Neural cell (in vitro differentiated cells): Measurements from ENCODE around the gene PHACTR4. TPM values are rescaled to one million over a fixed set of nuclear protein-coding genes. Genes with fewer than 3 reads are reported as not detected.
"Not testable (repeated sequence)": the region's sequence is repeated elsewhere in the genome, so short reads cannot be mapped to it uniquely, and the experiment has no call there.

Experiments used
- H2AFZ ChIP-seq: fragments of 200-600, 300-800 bp; sonication (generic), shearing (Covaris generic); 2 replicates; pipeline ENCODE4 v1.6.0; 2014; ENCODE audit warnings: low read depth, mild to moderate bottlenecking, antibody characterized with exemption, low read length, moderate library complexity
- H3F3A ChIP-seq: fragments of 200-600 bp; shearing (Covaris generic); 2 replicates; pipeline ENCODE4 v1.6.1; 2016; ENCODE audit warnings: mild to moderate bottlenecking, moderate library complexity, mixed read lengths, antibody characterized with exemption, low read length; ENCODE audit not compliant: insufficient read depth, poor library complexity, severe bottlenecking
- H3K27ac ChIP-seq: fragments of 200-600, 300-800 bp; sonication (generic), shearing (Covaris generic); 2 replicates; pipeline ENCODE4 v1.5.1; 2014; ENCODE audit warnings: mild to moderate bottlenecking, low read length, moderate library complexity
- H3K27me3 ChIP-seq: fragments of 300-800, 200-600 bp; sonication (generic), shearing (Covaris generic); 2 replicates; pipeline ENCODE4 v1.6.0; 2014; ENCODE audit warnings: mild to moderate bottlenecking, low read depth, low read length, moderate library complexity; ENCODE audit not compliant: insufficient read depth
- H3K36me3 ChIP-seq: fragments of 300-800, 200-600 bp; sonication (generic), shearing (Covaris generic); 2 replicates; pipeline ENCODE4 v1.5.1; 2014; ENCODE audit warnings: mild to moderate bottlenecking, antibody characterized with exemption, low read length, moderate library complexity; ENCODE audit not compliant: insufficient read depth
- H3K4me2 ChIP-seq: fragments of 300-800, 200-600 bp; sonication (generic), shearing (Covaris generic); 2 replicates; pipeline ENCODE4 v1.6.0; 2014; ENCODE audit warnings: mild to moderate bottlenecking, low read length
- H3K4me3 ChIP-seq: fragments of 300-800, 200-600 bp; sonication (generic), shearing (Covaris generic); 2 replicates; pipeline ENCODE4 v1.5.1; 2014; ENCODE audit warnings: mild to moderate bottlenecking, low read length, moderate library complexity
- H3K79me2 ChIP-seq: fragments of 200-600 bp; shearing (Covaris generic); replicated peaks from 2 replicates; pipeline ENCODE4 v1.6.0; 2014; ENCODE audit warnings: mild to moderate bottlenecking, low read length, moderate library complexity; ENCODE audit not compliant: insufficient read depth
- H3K9ac ChIP-seq: fragments of 300-800, 200-600 bp; sonication (generic), shearing (Covaris generic); 2 replicates; pipeline ENCODE4 v1.6.1; 2016; ENCODE audit warnings: mild to moderate bottlenecking, low read length, mixed read lengths
- H3K9me2 ChIP-seq: fragments of 200-600 bp; shearing (Covaris generic); 2 replicates; pipeline ENCODE4 v1.6.1; 2016; ENCODE audit warnings: mild to moderate bottlenecking, low read length, mixed read lengths; ENCODE audit not compliant: insufficient read depth
- H3K9me3 ChIP-seq: fragments of 200-600, 300-800 bp; sonication (generic), shearing (Covaris generic); 2 replicates; pipeline ENCODE4 v1.6.1; 2016; ENCODE audit warnings: mild to moderate bottlenecking, mixed run types, low read length, moderate library complexity, mixed read lengths
- H4K20me1 ChIP-seq: fragments of 200-600 bp; shearing (Covaris generic); 2 replicates; pipeline ENCODE4 v1.6.1; 2016; ENCODE audit warnings: mild to moderate bottlenecking, mixed run types; ENCODE audit not compliant: insufficient read depth
- CTCF ChIP-seq: fragments of 450-650 bp; IDR thresholded peaks from 2 replicates; pipeline ENCODE4 v1.5.1; 2014; ENCODE audit warnings: antibody characterized with exemption, mild to moderate bottlenecking, moderate library complexity; ENCODE audit not compliant: poor library complexity, severe bottlenecking
- EP300 ChIP-seq: fragments of 450-650 bp; conservative IDR thresholded peaks from 2 replicates; pipeline ENCODE4 v1.6.1; 2014; ENCODE audit warnings: antibody characterized with exemption, mild to moderate bottlenecking, moderate library complexity; ENCODE audit not compliant: poor library complexity, severe bottlenecking
- EZH2 ChIP-seq: fragments of 200-600, 300-800 bp; shearing (Covaris generic), sonication (generic); IDR thresholded peaks from 2 replicates; pipeline ENCODE4 v1.6.1; 2014; ENCODE audit warnings: antibody characterized with exemption, low read length, borderline replicate concordance, mild to moderate bottlenecking; ENCODE audit not compliant: insufficient read depth, poor library complexity, severe bottlenecking
- MXI1 ChIP-seq: fragments of 450-650 bp; conservative IDR thresholded peaks from 2 replicates; pipeline ENCODE4 v1.6.1; 2014; ENCODE audit warnings: antibody characterized with exemption, mild to moderate bottlenecking; ENCODE audit not compliant: poor library complexity, severe bottlenecking
- POLR2AphosphoS5 ChIP-seq: IDR thresholded peaks from 2 replicates; pipeline ENCODE4 v1.6.1; 2012
- RAD21 ChIP-seq: fragments of 450-650 bp; conservative IDR thresholded peaks from 2 replicates; pipeline ENCODE4 v1.6.1; 2014; ENCODE audit warnings: antibody characterized with exemption, mild to moderate bottlenecking, moderate library complexity
- REST ChIP-seq: IDR thresholded peaks from 2 replicates; pipeline ENCODE4 v1.6.1; 2012; ENCODE audit warnings: borderline replicate concordance
- SMC3 ChIP-seq: fragments of 450-650 bp; conservative IDR thresholded peaks from 2 replicates; pipeline ENCODE4 v1.6.1; 2014; ENCODE audit warnings: antibody characterized with exemption, mild to moderate bottlenecking, moderate library complexity; ENCODE audit not compliant: poor library complexity
- TAF1 ChIP-seq: IDR thresholded peaks from 2 replicates; pipeline ENCODE4 v1.6.1; 2012; ENCODE audit warnings: low read depth
- polyA plus RNA-seq: library from polyadenylated mRNA; depleted of rRNA; stranded (reverse); fragments of >200 nt; gene quantifications from 2 replicates; pipeline ENCODE4 v1.2.3, GENCODE V29; 2014

PHACTR4 gene
- polyA plus RNA-seq, 1 donor from 2014 or later: 7.9 TPM

- no peaks in the 10 kb centered on the region for H4K20me1 ChIP-seq
- H3K9me3 ChIP-seq: no peaks in the 10 kb centered on the region
- H3K79me2 ChIP-seq: no peaks in the 10 kb centered on the region
- H3K9me2 ChIP-seq: no peaks in the 10 kb centered on the region
- no peaks in the 10 kb centered on the region for H3K27me3 ChIP-seq
- H3K36me3 ChIP-seq: peaks cover 10% of the 10 kb centered on the region
- no peak for TF ChIP-seq EZH2
- TF ChIP-seq TAF1: no peak
- no peak for TF ChIP-seq SMC3
- TF ChIP-seq EP300: no peak
- TF ChIP-seq POLR2AphosphoS5: no peak
- no peak for TF ChIP-seq MXI1
- no peak for TF ChIP-seq CTCF
- TF ChIP-seq RAD21: no peak
- no peak for TF ChIP-seq REST
- no peak overlapping the region for H3K4me3 ChIP-seq
- no peak overlapping the region for H2AFZ ChIP-seq
- H3K4me2 ChIP-seq: no peak overlapping the region
- no peak overlapping the region for H3K9ac ChIP-seq
- H3F3A ChIP-seq: no peaks in the 10 kb centered on the region
- H3K27ac ChIP-seq: no peak overlapping the region
Measured at GRCh38 chr1:28466226-28466778, 96.8 kb downstream of the PHACTR4 start.

GRCh38 chr1:28470146-28470545, 100.6 kb downstream of the PHACTR4 start:
- Histone ChIP-seq H3K9me3 (no peaks in the 10 kb centered on the region), H3K4me3 (no peak overlapping the region), H4K20me1 (no peaks in the 10 kb centered on the region), H3K9ac (no peak overlapping the region), H3K79me2 (no peaks in the 10 kb centered on the region), H3K36me3 (peaks cover 10% of the 10 kb centered on the region), H3K27ac (no peak overlapping the region), H3K9me2 (no peaks in the 10 kb centered on the region), H3K27me3 (no peaks in the 10 kb centered on the region), H3K4me2 (no peak overlapping the region), H2AFZ (no peak overlapping the region), H3F3A (no peaks in the 10 kb centered on the region)
- TF ChIP-seq SMC3: no peak
- no peak for TF ChIP-seq POLR2AphosphoS5
- no peak for TF ChIP-seq REST
- TF ChIP-seq CTCF: no peak
- TF ChIP-seq EP300: no peak
- TF ChIP-seq RAD21: no peak
- no peak for TF ChIP-seq MXI1
- no peak for TF ChIP-seq EZH2
- TF ChIP-seq TAF1: no peak

- H3K4me3 ChIP-seq, H3F3A ChIP-seq, H2AFZ ChIP-seq, H3K27ac ChIP-seq, H3K27me3 ChIP-seq, H4K20me1 ChIP-seq, H3K36me3 ChIP-seq, H3K4me2 ChIP-seq, H3K9ac ChIP-seq, H3K9me2 ChIP-seq, H3K9me3 ChIP-seq, H3K79me2 ChIP-seq: not testable (repeated sequence)
Measured at GRCh38 chr1:28479497-28479896, 110.0 kb downstream of the PHACTR4 start.
